Measurements from ENCODE around the gene STUB1.

STUB1 gene

DNA sequence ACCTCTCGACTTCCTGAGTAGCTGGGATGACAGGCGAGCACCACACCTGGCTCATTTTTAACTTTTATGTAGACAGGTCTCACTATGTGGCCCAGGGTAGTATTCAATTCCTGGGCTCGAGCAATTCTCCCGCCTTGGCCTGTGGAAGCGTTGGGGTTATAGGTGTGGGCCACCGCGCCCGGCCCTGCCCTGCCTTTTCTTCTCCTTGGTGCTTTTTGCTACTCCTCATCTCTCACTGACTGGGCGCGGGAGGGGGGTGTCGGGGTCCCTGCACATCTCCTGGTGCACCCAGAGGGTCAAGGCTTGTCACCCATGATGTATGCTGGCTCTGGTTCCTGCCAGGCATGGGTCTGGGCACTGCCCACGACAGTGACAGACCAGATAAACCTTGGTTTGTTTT is 35.7 kb upstream of the STUB1 start:
- no peak for DNase-seq

DNA sequence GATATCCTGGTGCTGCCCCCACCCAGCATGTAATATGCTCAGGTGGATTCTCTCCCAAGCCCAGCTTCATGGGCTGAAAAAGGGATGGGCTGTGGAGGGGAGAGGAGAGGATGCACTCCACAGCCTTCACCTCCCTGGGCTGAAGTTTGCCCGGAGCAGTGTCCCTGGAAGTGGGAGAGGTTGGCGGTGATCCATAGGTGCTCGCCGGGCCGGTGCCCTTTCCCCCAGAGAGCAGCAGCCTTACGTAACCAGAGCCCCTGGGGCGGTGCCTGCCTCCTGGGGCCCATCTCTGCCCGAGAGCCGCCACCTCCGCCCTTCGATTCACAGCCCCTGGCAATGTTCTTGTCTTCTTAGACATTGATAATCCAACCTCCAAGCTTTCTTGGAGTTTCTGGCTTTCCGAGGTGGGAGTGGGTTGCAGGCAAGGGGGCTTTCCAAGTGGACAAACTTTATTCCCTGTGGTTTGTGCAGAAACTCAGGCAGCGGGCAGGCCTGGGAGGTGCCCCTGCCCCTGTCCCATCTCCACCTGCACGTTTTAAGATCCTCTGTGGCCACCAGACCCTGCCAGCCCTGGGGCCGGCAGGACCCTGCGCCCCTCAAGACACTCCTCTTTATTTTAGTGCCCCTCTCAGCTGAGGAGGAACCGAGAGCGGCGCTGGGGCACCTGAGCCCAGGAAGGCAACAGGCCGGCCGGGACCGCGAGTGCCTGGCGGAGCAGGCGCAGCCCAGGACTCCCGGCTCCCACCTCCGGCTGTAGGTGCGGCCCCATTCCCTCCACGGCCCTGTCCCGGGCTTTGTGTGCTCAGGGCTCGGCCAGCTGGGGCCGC is 34.1 kb upstream of the STUB1 start:
- no peak for DNase-seq

DNA sequence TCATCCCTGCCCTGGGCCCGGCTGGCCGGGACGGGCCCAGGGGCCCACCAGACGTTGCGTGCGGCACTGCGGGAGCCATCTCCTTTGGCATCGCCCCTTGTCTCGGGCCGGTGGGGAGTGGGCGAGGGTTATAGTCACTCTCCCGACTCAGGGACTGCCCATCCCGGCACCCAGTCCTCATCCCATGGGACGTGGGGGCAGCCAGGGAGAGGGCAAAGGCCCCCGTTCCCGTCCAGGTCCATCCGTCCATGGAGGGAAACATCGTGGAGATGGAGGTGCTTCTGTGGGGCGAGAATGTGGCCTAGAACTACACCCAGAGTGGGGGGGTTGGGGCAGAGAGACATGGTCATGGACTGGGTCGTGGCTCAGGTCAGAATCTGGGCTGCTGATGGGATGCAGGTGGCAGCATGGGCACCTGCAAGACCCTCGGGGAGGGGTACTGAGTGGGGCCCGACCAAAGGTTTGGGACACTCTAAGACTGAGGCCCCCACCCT is 33.5 kb upstream of the STUB1 start:
- DNase-seq = no peak

DNA sequence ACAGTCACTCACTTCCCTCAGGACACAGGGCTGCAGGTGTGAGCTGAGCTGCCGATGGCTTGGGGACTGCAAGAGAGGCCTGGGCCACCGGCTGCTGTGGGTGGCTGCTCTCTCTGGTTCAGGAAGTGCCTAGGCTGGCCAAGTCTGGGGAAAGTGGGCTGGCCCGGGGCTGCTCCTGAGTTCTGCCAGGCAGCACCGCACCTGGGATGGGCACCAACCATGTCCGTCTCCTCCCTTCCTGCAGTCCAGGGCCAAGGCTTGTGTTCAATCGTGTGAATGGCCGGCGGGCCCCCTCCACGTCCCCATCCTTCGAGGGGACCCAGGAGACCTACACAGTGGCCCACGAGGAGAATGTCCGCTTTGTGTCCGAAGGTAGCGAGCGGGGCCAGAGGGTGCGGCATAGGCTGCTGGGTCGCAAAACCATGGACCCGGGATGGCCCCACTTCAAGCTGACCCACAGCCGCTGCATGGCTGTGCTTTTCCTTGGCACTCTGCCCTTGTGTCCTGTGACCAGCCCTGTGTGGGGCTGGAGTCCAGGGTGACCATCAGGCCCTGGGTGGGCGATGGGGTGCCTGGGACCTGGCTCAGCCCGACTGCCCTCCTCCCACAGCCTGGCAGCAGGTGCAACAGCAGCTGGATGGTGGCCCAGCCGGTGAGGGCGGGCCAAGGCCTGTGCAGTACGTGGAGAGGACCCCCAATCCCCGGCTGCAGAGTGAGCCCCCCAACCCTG is 32.9 kb upstream of the STUB1 start:
- DNase-seq = no peak

DNA sequence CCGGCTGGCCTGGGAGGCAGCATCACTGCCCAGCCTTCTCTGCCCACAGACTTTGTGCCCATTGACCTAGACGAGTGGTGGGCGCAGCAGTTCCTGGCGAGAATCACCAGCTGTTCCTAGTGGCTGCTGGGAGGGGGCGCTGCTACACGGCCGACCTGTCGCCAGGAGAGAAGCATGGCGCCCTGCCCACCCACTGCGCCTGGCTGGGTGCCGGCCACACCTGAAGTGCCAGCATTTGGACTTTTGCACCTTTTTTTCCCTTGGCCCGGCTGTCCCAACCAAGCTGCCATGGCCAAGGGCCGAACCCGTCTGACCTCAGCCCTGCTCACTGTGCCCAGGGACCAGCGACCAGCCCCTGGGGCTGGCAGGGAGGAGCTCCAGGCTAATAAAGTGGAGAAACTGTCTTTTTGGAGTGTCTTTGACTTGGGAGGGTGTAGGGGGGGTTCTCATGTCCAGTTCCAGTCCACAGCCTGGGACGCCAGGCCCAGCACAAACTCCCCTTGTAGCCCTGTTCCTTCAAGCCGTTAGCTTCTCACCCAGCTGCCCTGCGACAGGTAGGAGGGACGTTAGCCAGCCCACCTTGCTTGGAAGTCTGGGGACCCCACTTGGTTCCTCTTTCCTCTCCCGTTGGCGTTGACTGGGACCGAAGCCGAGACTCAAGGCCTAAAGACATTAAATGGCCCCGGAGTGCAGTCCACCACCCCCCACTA is 32.0 kb upstream of the STUB1 start:
- peak; percentile 18 for DNase-seq

DNA sequence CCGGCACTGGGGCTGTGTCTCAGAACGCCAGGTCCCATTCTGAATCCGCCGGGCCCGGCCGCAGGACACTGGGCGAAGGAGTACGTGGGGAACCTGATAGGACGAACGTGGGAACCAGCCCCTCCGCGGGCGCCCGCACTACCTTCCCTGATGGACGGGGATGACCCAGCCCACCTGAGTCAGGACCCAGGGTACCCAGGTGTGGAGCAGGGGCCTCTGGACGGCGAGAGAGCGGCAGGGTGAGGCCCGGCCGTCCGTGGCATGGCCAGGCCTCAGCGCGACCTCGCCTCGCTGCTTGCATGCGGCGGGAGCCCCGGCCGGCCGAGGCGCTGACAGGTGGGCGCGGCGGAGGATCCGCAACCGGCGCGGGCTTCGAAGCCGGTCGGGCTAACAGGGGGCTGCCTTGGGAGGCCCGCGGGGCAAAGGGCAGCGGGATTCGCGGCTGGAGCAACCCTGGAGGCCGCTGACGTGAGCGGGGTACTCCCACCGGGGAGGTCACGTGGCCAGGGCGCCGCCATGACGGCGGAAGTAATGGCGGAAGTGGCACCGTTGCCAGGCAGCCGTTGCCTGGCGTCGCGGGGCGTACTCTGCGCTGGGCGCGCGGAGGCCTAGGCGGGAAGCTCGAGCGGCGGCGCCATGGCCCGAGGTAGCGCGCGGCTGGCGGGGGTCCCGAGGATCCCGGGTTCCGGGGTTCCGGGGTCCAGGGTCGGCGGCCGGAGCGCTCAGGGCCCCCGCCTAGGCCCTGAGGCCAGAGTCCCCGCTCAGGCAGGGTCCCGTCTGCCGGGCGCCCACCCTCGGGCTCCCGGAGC is 31.2 kb upstream of the STUB1 start, which contains the start of gene WDR90:
TSS of gene WDR90 (plus strand) at position 585 of the 809 bp plus-strand sequence. CDS start at position 637, 52 bp downstream.
- peak; percentile 88 for DNase-seq

DNA sequence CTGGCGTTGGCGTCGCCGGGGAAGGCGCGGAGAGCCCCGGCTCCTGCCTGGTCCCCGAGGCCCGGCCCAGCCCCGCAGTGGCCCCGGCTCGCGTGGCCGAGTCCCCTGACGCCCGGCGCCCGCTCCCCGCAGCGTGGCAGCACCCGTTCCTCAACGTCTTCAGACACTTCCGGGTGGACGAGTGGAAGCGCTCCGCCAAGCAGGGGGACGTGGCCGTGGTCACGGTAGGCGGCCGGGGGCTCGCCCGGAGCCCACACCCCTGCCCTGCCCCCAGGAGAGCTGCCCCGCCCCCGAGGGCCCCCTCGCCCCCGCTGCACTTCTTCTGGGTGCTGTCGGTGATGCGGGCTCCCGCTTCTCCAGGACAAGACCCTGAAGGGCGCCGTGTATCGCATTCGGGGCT is 30.6 kb upstream of the STUB1 start:
- DNase-seq = no peak

DNA sequence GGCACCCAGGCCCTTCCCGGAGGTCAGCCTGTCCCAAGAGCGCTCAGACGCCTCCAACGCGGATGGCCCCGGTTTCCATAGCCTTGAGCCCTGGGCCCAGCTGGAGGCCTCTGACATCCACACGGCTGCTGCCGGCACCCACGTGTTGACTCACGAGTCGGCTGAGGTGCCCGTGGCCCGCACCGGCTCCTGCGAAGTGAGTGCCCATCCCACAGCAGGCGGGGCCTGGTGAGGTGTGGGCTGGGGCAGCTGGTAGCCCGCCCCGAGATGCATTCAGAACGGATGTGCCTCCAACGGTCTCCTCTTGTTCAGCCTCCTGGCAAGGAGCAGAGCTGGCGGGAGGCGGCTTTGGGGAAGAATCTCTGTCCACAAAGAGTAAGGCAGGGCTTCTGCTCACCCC is 28.4 kb upstream of the STUB1 start:
- no peak for DNase-seq

DNA sequence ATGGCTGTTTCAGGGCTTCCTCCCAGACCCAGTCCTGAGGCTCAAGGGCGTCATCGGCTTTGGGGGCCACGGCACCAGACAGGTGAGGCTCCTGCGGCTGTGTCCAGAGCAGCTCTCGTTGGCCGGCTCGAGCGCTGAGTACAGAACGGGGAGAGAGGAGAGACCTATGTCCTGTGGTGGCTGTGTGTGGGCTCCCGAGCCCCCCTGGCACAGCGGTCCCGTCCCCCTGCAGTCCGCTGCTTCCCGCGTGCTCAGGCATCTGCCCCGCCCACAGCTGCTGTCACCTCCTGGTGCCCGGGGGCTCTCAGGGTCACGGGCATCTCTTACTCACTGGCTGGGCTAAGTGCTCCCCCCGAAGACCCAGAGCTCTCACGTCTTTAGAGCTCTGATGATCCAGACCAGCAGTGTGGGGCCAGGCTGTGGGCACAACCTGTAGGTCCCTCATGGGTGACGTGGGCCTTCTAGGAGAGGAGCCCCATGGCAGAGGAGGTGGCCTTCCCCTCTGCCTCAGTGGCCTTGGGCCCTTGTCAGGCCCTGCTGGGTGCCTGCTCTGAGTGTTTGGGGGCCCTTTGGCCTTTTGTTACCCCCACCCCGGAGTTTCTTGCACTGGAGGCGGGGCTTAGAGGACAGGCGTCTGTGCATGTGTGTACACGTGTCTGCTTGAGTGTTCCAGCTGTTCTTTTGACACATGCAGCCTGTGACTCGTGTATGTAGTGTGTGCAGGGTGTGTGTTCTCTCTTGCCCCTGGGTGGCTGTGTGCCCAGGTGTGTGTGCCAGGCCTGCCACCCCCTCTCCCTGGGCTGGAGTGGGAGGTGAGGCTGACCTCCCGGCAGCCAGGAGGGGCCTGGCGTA is 27.5 kb upstream of the STUB1 start:
- no peak for DNase-seq

DNA sequence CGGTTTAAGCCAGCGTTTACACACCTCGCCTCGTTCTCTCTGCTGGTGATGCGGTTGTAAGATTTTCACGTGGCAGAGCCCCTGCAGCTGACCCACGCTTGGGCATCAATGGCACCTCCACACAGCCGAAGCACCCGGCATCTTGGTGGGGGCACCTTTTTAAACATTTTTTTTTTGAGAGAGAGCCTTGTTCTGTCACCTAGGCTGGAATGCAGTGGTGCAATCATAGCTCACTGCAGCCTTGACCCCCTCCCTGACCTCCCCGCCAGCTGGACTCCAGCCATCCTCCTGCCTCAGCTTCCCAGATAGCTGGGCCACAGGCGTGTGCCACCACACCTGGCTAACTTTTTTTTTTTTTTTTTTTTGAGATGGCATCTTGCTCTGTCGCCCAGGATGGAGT is 26.2 kb upstream of the STUB1 start:
- no peak for DNase-seq

DNA sequence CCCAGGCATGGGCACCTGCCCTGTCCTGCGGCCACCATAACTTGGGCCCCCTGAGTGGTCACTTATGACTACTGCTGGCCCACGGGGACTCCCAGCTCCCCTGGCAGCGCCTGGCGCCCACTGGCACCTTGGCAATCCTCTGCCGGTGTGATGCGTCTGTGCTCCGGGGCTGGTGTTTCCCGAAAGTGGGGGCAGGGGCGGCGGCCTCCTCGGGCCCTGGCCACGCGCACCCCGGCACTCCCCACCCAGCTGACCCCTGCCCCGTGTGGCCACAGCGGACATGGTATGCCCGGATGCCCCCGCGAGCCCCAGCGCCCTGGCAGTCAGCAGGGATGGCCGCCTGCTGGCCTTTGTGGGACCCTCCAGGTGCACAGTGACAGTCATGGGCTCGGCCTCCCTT is 22.7 kb upstream of the STUB1 start:
- no peak for DNase-seq

DNA sequence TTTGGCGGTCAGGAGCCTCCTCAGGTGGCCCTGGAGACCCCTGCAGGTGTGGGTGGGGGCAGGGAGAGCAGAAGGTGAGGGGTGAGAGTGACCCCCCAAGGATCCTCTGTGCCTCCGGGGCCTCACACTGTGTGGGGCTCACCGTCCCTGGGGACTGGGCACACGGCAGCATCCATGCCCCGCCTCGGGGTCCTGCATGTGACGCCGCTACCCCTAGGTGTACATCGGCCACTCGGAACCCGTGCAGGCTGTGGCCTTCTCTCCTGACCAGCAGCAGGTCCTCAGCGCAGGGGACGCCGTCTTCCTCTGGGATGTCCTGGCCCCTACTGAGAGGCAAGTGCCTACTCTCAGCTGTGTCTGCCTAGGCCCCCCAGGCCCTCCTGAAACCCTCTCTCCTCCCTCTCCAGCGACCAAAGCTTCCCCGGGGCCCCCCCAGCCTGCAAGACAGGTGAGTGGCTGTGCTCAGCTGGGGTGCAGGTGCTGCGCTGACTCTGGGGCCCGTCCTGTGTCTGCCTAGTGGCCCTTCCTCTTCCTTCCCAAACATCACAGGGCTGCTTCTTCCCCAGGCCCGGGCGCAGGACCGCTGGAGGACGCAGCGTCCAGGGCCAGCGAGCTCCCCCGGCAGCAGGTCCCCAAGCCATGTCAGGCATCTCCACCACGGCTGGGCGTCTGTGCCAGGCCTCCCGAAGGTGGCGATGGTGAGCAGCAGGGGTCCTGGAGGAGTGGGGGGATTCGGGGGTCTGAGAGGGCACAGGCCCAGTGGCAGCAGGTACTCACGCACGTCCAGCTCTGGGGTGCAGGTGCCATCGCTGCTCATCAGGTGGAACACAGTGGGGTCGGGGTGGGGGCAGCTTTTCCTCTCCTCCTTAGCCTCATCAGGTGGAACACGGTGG is 21.3 kb upstream of the STUB1 start:
- no peak for DNase-seq

DNA sequence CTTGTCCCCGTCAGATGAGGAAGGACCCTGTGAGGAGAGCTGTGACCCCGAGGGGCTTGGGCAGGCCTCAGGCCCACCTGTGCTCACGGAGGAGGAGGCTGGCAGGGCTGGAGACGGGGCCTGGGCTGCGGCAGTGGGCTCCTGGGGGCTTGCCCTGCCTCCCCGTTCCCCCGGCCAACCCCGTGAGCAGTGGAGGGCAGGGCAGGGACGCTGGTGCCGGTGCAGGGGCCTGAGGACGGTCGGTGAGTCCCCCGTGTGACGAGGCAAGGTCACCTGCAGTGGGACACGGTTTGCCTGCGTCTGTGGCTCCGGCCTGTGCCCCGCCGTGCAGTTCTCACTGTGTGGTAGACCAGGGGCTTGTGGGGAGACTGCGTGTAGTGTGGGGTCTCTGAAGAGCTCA is 20.6 kb upstream of the STUB1 start:
- DNase-seq = no peak

DNA sequence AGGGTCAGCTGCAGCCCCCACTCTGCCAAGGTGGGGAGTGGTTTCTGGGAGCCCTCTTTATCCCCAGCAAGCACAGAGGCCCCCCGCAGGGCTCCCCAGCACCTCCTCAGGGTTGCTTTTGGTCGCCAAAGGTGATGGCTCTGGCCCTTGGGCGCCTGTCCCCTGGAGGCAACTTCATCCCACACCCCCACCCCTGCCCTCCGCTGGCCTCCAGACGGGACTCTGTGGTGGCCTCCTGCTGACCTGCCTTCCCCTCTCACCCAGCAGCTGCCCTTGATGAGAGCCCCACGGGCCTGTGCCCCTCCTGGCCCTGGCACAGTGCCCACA is 20.1 kb upstream of the STUB1 start:
- no peak for DNase-seq

DNA sequence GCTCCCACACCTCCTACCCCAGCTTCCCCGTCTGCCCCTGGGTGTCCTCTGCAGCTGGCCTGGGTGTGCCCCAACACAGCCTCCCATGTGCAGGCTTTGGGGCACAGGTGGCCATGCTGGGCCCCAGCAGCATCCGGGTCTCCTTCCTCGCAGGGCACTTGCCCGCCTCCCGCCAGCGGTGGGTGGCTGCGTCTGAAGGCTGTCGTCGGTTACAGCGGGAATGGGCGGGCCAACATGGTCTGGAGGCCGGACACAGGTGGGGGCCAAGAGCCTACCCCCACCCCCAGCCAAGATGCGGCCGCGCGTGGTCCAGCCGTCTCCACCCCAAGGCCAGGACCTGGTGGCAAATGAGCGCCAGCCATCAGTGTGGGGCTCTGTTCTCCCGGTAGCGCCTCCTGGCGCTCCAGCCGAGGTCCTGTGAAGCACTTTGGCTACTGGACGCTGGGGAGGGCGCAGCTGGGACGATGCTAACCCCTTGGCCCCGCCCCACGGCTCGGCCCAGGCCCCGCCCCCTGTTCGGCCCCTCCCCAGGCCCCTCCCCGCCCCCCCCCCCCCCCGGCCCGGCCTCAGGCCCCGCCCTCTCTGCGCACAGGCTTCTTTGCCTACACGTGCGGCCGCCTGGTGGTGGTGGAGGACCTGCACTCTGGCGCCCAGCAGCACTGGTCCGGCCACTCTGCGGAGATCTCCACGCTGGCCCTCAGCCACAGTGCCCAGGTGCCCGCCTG is 19.6 kb upstream of the STUB1 start:
- DNase-seq = peak; percentile 66

DNA sequence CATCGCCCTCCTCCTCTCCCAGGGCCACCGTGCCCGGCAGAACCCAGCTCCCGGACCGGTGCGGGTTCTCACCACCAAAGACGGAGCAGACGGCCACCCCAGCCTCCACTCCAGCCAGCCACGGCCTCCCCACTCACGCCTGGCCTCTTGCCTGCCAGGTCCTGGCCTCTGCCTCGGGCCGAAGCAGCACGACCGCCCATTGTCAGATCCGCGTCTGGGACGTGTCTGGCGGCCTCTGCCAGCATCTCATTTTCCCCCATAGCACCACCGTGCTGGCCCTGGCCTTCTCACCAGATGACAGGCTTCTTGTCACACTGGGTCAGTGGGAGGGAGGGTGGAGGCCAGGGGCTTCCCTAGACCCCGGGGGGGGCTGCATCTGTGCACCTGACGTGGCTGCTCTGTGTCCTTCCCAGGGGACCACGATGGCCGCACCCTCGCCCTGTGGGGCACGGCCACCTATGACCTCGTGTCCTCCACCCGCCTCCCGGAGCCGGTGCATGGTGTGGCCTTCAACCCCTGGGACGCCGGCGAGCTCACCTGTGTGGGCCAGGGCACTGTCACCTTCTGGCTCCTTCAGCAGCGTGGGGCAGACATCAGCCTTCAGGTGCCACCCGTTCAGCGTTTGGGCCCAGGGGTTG is 18.9 kb upstream of the STUB1 start:
- no peak for DNase-seq

DNA sequence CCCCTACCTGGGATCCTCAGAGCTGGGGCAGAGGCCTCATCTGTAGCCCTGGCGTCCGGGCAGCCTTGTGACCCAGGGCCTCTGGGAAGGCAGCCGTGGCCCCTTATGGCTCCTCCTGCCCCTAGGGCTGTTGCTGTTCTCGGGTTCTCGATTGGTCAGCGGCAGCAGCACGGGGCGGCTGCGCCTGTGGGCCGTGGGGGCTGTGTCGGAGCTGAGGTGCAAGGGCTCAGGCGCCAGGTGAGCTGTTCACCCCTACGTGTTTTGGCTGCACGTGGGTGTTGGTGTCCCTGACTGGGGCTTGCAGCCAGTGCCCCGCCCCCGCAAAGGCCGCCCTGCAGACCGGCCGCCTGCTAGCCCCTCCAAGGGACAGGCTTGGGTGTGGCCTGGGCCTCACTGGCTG is 18.1 kb upstream of the STUB1 start:
- DNase-seq = no peak

DNA sequence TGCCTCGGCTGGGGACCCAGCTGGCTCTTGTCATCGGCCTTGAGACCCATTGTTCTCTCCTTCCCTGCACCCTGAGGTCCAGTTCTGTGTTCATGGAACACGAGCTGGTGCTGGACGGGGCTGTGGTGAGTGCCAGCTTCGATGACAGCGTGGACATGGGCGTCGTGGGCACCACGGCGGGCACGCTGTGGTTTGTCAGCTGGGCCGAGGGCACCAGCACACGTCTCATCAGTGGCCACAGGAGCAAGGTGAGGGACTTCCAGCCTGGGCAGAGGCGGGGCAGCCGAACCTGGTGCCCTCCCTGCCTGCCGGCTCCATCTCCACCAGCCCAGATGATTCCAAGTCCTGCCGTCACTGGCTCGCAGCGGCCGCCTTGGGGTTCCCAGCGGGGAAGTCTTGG is 17.6 kb upstream of the STUB1 start:
- no peak for DNase-seq

DNA sequence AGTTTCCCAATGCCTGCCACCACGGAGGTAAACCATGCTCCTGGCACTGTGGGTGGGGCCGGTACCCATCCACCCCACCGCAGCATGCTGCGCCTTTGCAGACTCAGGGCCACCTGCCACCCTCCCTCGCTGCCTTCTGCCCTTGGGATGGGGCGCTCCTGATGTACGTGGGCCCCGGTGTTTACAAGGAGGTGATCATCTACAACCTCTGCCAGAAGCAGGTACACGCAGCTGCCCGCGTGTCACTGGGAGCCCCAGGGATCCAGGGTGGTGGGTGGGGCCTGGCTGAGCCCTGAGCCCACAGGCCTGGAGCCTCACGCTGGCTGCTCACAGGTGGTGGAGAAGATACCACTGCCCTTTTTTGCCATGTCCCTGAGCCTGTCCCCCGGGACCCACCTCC is 13.6 kb upstream of the STUB1 start:
- no peak for DNase-seq
